Erythroblast (primary cell): ENCODE data around the gene ZNF74.

ENCODE experiments used
- DNase-seq, 2 experiments: peaks; one replicate each; lab custom pipeline; 2025; lab: John Stamatoyannopoulos, UW
- GATA1 ChIP-seq: IDR thresholded peaks from 2 replicates; pipeline ENCODE4 v1.6.1; 2011; ENCODE audit warnings: low read depth, mild to moderate bottlenecking, control low read depth, low read length, moderate library complexity
- POLR2A ChIP-seq: IDR thresholded peaks from 2 replicates; pipeline ENCODE4 v1.6.1; 2011; ENCODE audit warnings: mild to moderate bottlenecking, low read length

The ZNF74 gene

DNA sequence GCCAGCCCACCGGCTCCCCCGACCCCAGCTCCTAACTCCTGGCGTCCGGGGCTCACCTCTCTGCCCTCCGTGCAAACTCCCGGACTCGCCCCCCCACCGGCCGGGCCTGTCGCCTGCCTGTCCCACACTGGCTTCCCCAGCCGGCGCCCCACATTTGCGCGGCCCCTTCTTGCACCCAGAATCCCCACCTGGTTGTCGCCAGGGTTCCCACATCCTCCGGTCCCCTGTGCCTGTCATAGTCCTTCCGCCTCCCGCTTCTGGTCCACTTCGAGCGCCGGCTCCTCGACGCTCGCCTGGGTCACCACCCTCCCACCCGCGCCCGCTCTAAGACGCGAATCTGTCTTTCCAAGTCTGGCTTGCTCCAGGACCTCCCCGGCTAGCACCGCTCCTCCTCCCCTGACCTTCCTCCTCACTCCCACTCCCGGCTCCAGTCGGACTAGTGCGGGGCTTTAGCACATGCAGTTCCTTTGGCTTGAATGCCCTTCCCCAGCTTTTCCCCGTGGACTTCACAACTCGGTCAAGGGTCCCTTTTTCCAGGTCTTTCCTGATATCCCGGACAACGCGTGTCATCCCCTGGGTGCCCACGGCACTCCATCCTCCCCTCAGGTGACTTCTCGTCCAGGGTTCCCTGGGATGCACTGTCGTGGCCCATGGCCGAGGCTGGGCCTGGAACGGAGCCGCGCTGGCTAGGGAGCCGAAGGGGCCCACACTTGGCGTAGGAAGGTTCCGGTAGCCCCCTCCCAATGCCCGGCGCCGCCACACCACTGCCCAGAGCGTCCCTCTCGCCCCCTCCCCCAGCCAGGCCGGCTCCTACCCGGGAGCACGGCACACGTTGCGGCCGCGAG lies 43.0 kb downstream of the ZNF74 start:
- no peak for DNase-seq

DNA sequence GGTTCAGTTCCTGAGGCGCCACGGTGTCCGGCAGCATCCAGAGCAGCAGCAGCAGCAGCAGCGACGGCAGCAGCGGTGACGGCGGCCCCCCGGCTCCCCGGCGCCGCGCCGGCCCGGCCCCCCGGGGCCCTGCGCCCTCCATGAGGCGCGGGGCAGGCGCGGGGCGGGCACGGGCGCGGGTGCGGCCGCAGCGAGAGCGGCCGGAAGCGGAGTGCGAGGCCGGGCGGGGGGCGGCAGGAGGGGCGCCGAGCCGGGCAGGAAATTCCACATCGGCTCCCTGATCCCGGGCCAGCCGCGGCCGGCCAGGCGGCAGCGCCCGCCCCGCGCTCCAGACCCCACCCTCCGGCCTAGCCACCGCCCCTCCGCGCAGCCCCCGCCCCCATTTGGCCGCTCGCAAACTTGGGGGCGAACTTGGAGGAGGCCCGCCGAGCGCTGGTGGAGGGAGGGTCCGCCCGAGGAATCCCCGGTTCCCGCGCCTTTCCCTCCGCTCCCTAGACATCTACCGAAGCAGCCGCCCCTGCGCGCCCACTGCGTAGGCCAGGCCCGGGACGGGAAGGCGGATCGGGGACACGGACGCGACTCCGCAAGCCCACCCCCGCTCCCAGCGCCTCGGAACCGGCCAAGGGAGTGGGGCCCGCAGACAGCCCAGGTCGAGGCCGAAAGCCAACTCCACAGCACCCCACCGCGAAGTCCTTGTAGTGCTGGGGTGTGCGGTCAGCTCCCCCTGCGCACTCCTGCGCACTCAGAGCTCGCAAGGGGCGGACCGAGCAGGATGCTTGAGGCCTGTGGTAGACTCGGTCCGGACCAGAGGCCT lies 43.9 kb downstream of the ZNF74 start, which contains the start of gene SCARF2:
Gene SCARF2, minus strand, starts transcription at position 213 of the 814 bp plus-strand sequence. Its CDS starts 71 bp downstream, at position 142.
- no peak for DNase-seq
- TF ChIP-seq POLR2A (no peak), GATA1 (no peak)

More for the DNA sequence above, 43.0 kb downstream of the ZNF74 start:
- TF ChIP-seq POLR2A (no peak), GATA1 (no peak)

DNA sequence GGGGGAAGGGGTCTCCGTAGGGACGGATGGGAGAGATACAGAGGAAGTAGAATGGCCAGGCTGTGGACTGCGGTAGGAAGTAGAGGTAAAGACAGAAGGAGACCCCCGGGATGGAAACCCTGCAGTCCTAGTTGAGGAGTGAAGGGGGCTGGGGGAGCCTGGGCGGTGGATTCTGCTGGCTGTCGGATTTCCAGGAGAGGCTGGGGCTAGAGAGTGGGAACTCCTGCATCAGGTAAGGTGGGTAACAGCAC lies 44.4 kb downstream of the ZNF74 start:
- DNase-seq = no peak
- TF ChIP-seq POLR2A = no peak
- TF ChIP-seq GATA1 = no peak

DNA sequence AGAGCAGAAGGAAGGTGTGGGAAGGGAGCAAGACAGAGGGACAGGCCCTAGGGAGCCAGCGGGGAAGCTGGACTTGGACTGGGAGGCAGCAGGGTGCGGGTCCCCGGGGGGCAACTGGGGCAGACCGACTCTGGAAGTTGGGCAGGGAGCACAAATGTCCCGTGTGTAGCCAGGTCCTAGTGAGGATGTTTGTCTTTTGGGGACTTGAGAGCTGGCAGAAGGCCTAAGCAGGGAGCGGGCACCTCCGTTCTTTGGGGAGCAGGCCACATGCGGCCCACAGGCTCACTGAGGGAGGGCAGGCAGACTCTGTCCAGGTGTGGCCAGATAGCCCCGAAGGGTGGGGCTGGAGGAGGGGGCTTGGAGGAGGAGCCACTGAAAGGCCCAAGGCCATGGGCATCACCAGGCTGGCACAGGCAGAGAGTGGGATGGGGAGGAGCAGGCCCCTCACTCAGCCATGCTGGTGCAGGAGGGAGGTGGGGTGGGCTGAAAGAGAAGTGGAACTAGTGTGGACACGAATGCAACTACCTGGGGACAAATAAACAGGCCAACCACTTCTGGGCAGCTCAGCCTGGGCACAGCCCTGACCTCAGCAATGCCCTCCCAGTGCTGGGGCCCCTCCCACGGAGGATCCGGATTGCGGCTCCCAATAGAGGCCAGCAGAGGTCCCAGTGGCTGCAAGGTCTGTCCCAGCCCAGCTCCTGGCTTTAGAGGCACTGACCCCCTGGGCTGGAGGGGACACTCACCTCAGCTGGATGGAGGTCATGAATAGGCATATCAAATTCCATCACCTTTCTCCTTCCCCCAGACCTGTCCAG lies 44.9 kb downstream of the ZNF74 start:
- DNase-seq = no peak
- TF ChIP-seq POLR2A (no peak), GATA1 (no peak)

DNA sequence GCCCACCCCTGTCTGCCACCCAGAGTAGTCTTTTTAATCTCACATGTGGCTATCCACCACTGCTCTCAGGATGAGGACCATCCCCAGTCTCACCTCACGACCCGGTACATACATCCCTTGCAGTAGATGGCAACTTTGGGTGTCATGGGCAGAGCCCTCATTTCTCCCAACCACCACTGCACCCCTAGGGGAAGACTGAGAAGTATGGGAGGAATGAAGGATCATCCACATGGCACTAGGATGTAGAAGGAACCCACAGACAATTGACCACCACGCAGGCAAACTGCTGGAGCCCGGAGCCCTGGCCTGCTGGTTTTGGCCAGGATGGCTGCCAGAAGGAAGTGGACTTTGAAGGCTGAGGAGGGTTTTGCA lies 45.6 kb downstream of the ZNF74 start:
- TF ChIP-seq GATA1 (no peak), POLR2A (no peak)

DNA sequence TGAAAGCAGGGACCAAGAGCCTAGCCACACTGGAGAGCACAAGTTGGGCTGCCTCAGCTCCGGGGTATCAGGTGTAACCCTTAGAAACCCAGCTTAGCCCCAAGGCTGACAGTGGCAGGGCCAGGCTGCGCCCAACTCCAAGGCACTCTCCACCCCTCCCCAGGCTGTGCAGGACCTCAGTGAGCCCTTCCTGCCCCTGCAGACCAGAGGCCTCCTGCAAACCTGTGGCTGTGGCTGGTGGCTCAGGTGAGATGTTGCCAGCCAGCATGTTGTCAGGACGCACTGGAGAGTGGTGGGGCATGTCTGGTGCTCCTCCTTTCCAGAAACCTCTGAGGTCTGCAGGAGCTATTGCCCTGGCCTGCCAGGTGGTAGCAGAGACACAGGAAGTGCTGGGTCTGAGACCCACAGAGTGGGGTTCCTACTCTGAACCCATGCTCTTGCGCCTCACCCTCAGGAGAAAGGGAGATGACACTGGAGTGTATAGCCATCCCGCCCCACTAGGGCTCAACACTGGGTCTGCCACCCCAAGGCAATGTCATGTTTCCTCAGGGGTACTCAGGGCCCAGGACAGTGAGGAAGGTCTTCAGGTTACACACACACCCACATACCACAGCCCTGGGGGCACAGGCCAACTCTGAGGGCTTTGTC lies 46.1 kb downstream of the ZNF74 start:
- TF ChIP-seq POLR2A (no peak), GATA1 (no peak)
- no peak for DNase-seq

More for the DNA sequence above, 45.6 kb downstream of the ZNF74 start:
- DNase-seq = no peak

DNA sequence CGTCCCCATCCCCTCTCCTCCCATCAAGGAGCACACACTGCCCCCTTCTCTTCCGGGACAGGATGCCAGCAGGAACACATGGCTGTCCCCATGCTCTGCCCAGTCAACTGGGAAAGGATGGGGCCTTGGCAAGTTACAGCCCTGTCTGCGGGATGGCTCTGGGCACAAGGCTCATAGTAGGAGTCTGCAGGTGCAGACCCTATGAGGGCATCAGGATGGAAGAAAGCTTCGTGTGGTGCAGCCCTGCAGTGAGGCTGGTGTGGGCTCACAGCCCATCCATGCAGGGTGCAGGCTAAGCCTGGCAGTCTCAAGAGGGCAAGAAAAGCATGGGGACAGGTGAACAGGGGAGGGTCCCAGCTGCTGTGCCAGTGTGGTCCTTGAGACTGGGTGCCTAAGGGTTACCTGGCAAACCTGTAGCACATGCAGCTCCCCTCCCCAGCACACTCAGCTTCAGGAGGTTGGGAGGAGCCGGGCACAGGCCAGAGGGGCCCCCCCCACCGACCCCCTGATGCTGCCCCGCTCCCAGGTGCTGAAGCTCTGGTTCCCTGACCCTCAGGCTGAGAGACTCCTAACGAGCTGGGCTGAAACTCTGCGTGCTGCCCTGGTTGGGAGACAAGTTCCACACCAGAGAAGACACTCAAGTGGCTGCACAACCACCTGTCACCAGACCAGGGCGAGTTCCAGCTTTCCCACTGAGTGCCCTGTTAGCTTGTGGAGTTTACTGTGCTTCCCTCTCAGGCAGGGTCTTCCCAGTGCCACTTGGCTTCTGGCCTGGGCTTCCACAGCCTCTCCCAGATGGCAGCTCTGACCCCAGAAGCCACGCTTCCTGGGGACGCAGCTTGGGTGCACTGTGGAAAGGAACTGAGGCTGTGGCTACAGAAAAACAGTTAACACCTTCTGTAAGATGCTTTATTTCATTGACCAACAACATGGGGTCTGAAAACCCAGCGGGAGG lies 47.0 kb downstream of the ZNF74 start:
- TF ChIP-seq GATA1 = no peak
- TF ChIP-seq POLR2A = no peak
- DNase-seq = no peak

DNA sequence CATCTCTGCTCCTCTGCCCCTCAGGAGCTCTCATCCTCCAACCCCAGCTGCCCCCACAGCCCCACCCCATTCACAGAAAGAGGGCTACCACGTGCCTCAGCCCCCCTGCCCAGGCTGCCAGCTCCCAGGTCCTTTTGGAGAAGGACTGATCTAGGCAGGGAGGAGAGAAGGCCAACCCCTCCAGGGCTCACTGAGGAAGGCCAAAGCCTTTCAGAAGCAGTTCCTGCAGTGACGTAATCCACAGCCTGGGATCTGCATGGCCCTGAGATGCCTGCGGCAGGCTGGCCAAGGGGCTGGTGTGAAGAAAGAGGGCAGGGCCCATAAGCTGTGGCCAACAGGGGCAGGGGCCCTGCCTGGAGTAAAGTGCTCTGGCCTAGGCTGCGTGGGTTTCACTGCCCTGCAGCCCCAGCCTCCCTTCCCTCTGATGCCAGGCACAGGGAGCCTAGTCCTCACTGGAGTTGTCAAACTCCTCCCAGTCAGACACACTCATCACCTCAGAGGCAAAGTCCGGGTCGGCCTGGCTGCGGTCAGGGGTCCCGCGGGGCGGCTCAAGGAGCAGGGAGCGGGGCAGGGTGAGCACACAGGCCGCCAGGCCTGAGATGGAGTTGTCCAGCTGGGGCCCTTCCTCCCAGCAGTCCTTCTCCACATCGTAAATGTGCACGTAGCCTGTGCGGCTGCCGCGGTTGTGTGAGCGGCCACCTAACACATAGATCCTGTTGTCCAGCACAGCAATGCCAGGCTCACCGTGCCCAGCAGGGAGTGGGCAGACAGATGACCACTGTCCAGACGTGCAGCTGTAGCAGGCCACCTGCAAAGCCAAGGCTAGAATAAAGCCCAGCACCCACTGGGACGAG lies 47.9 kb downstream of the ZNF74 start:
- TF ChIP-seq GATA1 (no peak), POLR2A (no peak)
- DNase-seq = no peak

DNA sequence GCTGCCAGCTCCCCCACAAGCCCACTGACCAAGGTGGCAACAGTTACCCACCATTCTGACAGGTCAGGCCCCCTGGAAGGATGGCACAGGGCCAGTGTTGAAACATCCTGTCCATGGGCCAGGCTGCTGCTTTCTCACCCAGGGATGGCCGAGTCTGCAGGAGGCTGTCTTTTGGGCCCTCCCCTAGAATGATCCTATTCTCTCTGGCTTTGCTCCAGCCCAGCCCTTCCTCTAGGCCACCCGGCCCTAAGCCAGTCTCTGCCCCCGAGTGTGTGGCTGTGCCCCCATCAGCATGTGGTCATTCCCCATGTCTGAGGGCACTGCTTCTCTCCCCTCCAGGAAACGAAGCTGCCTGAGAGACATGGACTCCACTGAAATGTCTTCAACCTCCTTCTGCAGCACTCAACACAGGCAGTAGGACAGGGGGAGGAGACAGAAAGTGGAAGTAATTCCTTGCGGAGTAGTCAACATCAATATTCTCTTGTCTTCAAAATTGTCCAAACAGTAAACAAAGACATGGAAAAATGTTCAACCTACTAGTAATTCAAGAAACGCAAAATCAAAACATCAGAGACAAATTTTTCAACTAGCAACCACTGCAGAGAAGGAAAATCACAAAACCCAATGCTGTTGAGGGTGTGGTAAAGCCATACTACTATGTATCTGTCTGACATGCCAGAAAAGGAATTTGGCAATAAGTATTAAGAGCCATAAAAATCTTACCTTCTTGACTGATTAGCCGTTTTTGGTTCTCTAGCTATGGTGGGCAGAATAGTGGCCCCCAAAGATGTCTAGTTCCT lies 48.7 kb downstream of the ZNF74 start:
- TF ChIP-seq GATA1 (no peak), POLR2A (no peak)
- DNase-seq = no peak

DNA sequence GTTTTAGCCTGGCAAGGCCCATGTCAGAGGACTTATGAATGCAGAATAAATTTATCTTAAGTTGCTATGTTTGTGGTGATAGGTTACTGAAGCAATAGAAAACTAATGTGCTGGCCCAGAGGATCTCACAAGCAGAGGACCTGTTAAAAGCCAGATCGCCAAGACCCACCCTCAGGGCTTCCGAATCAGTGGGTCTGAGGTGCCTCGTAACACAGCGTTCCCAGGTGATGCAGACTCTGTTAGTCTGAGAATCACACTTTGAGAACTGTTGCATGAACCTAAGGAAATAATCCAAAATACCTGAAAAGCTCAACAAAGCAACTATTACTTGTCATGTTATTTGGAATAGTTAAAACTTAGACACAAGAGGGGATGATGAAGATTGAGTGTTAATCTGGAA lies 50.4 kb downstream of the ZNF74 start:
- DNase-seq = no peak
- TF ChIP-seq GATA1 (no peak), POLR2A (no peak)
